Uterine smooth muscle cell (primary cell): ENCODE data around the gene ASB11. TPM values are rescaled to one million over a fixed set of nuclear protein-coding genes. Genes with fewer than 3 reads are reported as not detected.

Experiments used
- total RNA-seq: library from RNA; depleted of rRNA; stranded (reverse); fragments of >200 nt; gene quantifications from 2 replicates; pipeline ENCODE4 v1.2.3, GENCODE V29; 2014

Gene ASB11, protein sequence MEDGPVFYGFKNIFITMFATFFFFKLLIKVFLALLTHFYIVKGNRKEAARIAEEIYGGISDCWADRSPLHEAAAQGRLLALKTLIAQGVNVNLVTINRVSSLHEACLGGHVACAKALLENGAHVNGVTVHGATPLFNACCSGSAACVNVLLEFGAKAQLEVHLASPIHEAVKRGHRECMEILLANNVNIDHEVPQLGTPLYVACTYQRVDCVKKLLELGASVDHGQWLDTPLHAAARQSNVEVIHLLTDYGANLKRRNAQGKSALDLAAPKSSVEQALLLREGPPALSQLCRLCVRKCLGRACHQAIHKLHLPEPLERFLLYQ
- total RNA-seq, result not detected in 2 replicates

DNA sequence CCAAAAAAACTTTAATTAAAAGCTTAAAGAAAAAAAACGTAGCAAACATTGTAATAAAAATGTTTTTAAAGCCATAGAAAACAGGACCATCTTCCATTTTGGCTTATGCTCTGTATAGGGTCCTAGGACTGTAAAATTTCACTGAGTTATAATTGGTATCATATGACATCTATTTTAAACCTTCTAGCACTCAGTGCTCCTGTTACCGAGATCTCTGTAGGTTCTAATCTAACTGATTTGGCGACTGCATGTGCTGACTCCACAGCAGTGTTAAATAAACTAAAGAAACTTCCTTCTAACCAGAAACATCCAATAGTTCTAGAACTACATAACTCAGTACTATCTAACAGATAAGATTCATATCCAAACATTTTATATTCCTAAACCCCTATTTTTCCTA, at the start of gene ASB11:
ASB11 (minus strand) TSS at position 132 of the 400 bp plus-strand sequence; CDS start at position 97, 35 bp downstream.

DNA sequence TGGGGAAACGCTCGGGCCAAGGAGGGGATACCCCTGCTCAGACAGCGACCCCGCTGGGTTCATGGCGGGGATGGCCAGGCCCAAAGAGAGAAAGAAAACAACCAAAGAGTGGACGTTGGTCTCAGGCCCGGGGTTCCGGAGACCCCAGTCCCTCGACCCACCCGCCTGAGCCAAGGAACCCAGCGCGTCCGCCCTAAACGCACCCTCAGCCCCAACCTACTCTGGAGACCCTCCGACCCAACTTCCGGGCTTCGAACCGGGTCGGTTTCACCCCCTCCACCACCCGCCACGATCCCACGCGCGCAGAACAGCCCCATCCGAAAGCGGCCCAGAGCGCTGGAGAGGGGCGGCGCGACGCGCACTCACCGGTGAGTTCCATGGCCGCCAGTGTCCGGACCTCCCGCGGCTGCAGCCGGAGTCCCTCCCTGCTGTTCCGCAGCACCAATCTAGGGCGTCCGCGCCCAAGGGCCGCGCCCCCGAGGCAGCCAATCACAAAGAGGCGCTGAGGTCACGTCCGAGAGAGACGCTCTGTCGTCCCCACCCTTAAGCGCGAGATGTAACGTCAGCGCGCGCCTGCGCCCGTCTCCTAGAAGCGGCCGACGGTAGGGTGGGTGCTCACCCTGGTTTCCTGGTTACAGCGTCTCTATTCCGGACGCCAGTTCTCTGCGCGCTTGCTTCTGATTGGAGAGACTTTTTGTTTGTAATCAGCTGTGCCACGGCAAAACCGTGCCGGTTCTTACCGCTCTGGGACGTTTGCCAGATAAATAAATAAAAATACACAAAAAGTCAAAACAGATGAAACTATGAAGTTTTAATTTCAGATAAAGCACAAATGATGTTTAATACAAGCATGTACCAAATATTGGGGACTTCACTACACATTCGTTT, 19.9 kb upstream of the ASB11 start, which contains the start of gene PIGA:
PIGA (minus strand) TSS at position 389 of the 888 bp plus-strand sequence. CDS start 3,593 bp downstream, outside the sequence.

DNA sequence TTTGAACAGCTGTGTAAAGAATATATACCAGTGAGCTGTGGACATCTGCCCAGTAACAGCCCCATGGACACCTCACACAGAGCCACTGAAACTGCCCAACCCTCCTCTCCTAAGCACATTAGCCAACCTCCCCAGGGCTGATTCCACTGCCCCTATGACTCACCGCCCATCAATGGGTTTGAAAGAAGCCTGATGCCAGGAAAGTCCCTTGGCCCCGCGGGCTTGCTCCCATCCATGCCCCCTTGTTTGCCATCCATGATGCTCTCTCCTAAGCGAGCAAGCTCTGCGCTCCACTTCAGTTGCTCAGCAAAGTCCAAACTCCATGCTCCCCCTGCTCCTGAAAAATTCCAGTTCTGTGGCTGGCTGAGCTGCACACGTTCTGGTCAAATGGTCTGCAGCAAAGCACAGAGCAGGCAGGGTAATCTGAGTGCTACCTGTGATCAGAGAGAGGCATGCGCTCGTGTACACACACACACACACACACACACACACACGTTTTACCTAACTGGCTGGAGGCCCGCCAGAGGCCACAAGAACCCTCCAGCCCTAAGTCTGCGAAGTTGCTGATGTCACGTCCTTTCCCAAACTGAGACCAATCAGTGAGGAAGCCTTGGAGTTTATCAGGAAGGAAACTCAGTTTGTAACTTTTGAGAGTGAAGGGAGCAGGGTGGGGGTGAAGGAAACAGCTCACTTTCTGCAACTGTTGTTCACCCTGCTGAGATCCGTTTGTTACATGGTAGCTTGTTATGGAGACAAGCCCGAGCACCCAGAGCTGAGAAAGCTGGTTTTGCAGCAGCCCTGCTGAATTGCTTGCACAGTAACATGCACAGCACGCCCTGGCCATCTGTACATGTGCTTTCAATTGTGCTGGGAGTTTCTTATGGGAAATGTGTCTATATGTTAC, 45.6 kb downstream of the ASB11 start, which contains the start of gene ASB9:
ASB9 (minus strand) TSS at position 466 of the 904 bp plus-strand sequence; CDS start at position 257, 209 bp downstream.

Other genes starting within 250 kb of the ASB11 start
- 0.25 and 0.33 TPM in 2 replicates for gene ASB9, start 45.6 kb downstream of the ASB11 start, total RNA-seq
- gene PIGA, start 19.9 kb upstream of the ASB11 start, total RNA-seq, result 11.0 TPM in 2 replicates
- gene VEGFD, start 68.8 kb upstream of the ASB11 start, total RNA-seq, result 0.25 TPM in 1 of 2 replicates, not detected in the other
- gene PIR, start 177.7 kb upstream of the ASB11 start, total RNA-seq, result 11.1 and 15.5 TPM in 2 replicates
- gene BMX, start 185.2 kb upstream of the ASB11 start, total RNA-seq, result 0.11 and 0.25 TPM in 2 replicates